HL-60 (cell line): ENCODE data around the gene PHTF1.

Experiments used
- DNase-seq, 2 experiments: peaks; one replicate each; pipeline ENCODE4 v3.0.0-alpha.2; 2010 to 2020; ENCODE audit warnings: low read depth in 1 of 2, low spot score in 1 of 2
- H3K27ac ChIP-seq: fragments of 250-450 bp; sonication (Bioruptor Pico); replicated peaks from 2 replicates; pipeline ENCODE4 v1.5.1; 2020; ENCODE audit warnings: mild to moderate bottlenecking, moderate library complexity
- H3K27me3 ChIP-seq: fragments of 250-450 bp; sonication (Bioruptor Pico); 2 replicates; pipeline ENCODE4 v1.5.1; 2021; ENCODE audit warnings: mild to moderate bottlenecking, moderate library complexity; ENCODE audit not compliant: insufficient read depth, poor library complexity, severe bottlenecking
- H3K4me3 ChIP-seq: replicated peaks from 2 replicates; pipeline ENCODE4 v1.5.1; 2011; ENCODE audit warnings: mild to moderate bottlenecking, control low read depth, low read length; ENCODE audit not compliant: insufficient read depth
- CTCF ChIP-seq: IDR thresholded peaks from one replicate; pipeline ENCODE4 v1.5.1; 2011; ENCODE audit warnings: low read length, control low read depth, inconsistent platforms; ENCODE audit not compliant: insufficient read depth
- GABPA ChIP-seq: IDR thresholded peaks from 2 replicates; pipeline ENCODE4 v1.6.1; 2012; ENCODE audit warnings: low read depth
- POLR2AphosphoS5 ChIP-seq: IDR thresholded peaks from 2 replicates; pipeline ENCODE4 v1.6.1; 2012; ENCODE audit warnings: low read depth
- REST ChIP-seq: IDR thresholded peaks from 2 replicates; pipeline ENCODE4 v1.6.1; 2012; ENCODE audit warnings: low read depth; ENCODE audit not compliant: insufficient replicate concordance
- SPI1 ChIP-seq: IDR thresholded peaks from 2 replicates; pipeline ENCODE4 v1.6.1; 2012; ENCODE audit warnings: low read depth, mild to moderate bottlenecking, borderline replicate concordance

The PHTF1 gene

GRCh38 chr1:113681596-113682337 is 77.5 kb downstream of the PHTF1 start:
- H3K27ac ChIP-seq: no peak overlapping the region

GRCh38 chr1:113678159-113678469 is 81.2 kb downstream of the PHTF1 start:
- TF ChIP-seq GABPA (no peak), SPI1 (no peak), REST (no peak), POLR2AphosphoS5 (no peak), CTCF (no peak)
- H3K4me3 ChIP-seq: no peak overlapping the region
- H3K27me3 ChIP-seq: no peaks in the 10 kb centered on the region
- no peak overlapping the region for H3K27ac ChIP-seq
- DNase-seq: no peak

More at GRCh38 chr1:113681596-113682337, 77.5 kb downstream of the PHTF1 start:
- Histone ChIP-seq H3K27me3 (no peaks in the 10 kb centered on the region), H3K4me3 (no peak overlapping the region)
- no peak for DNase-seq
- no peak for TF ChIP-seq SPI1

- no peak overlapping the region for H3K27ac ChIP-seq
- DNase-seq: no peak
- TF ChIP-seq REST (no peak), SPI1 (no peak), GABPA (no peak), CTCF (no peak), POLR2AphosphoS5 (no peak)
- H3K4me3 ChIP-seq: no peak overlapping the region
- no peaks in the 10 kb centered on the region for H3K27me3 ChIP-seq
Measured at GRCh38 chr1:113677250-113678158, 81.8 kb downstream of the PHTF1 start.

GRCh38 chr1:113676524-113676923 is 82.8 kb downstream of the PHTF1 start:
- no peak overlapping the region for H3K27ac ChIP-seq
- H3K4me3 ChIP-seq: no peak overlapping the region
- no peaks in the 10 kb centered on the region for H3K27me3 ChIP-seq
- TF ChIP-seq REST: no peak
- no peak for TF ChIP-seq GABPA
- no peak for TF ChIP-seq POLR2AphosphoS5
- TF ChIP-seq SPI1: no peak
- TF ChIP-seq CTCF: no peak
- no peak for DNase-seq
